Smooth muscle cell (in vitro differentiated cells): Measurements from ENCODE around the gene JARID2. TPM values are rescaled to one million over a fixed set of nuclear protein-coding genes. Genes with fewer than 3 reads are reported as not detected.

ENCODE experiments used
- DNase-seq: peaks from one replicate; lab custom pipeline; 2025; ENCODE audit not compliant: unreplicated experiment; lab: John Stamatoyannopoulos, UW
- H2AFZ ChIP-seq: fragments of 200-600 bp; sonication (generic); 2 replicates; pipeline ENCODE4 v1.6.0; 2016; ENCODE audit warnings: antibody characterized with exemption, low read depth, mild to moderate bottlenecking
- H3F3A ChIP-seq: fragments of 200-600 bp; sonication (generic); 2 replicates; pipeline ENCODE4 v1.6.0; 2017; ENCODE audit warnings: antibody characterized with exemption, low read depth
- H3K27ac ChIP-seq: fragments of 200-600 bp; sonication (generic); 2 replicates; pipeline ENCODE4 v1.5.1; 2016; ENCODE audit warnings: low read depth, mild to moderate bottlenecking
- H3K27me3 ChIP-seq: fragments of 200-600 bp; sonication (generic); 2 replicates; pipeline ENCODE4 v1.6.1; 2016; ENCODE audit warnings: low read depth, mild to moderate bottlenecking
- H3K36me3 ChIP-seq: fragments of 200-600 bp; sonication (generic); 2 replicates; pipeline ENCODE4 v1.5.1; 2016; ENCODE audit warnings: low read depth
- H3K4me1 ChIP-seq: fragments of 200-600 bp; sonication (generic); 2 replicates; pipeline ENCODE4 v1.5.1; 2016; ENCODE audit warnings: low read depth
- H3K4me2 ChIP-seq: fragments of 200-600 bp; sonication (generic); 2 replicates; pipeline ENCODE4 v1.6.0; 2016; ENCODE audit warnings: mild to moderate bottlenecking
- H3K4me3 ChIP-seq: fragments of 200-600 bp; sonication (generic); 2 replicates; pipeline ENCODE4 v1.5.1; 2016; ENCODE audit warnings: mild to moderate bottlenecking
- H3K79me2 ChIP-seq: fragments of 200-600 bp; sonication (generic); 2 replicates; pipeline ENCODE4 v1.6.0; 2016; ENCODE audit warnings: low read depth, mild to moderate bottlenecking
- H3K9ac ChIP-seq: fragments of 200-600 bp; sonication (generic); 2 replicates; pipeline ENCODE4 v1.6.0; 2016; ENCODE audit warnings: low read depth
- H3K9me3 ChIP-seq: fragments of 200-600 bp; sonication (generic); replicated peaks from 2 replicates; pipeline ENCODE4 v1.5.1; 2016; ENCODE audit warnings: low read depth
- H4K20me1 ChIP-seq: fragments of 200-600 bp; sonication (generic); 2 replicates; pipeline ENCODE4 v1.6.0; 2016; ENCODE audit warnings: low read depth
- WGBS: methylation state at CpG from one replicate; pipeline ENCODE4 v1.1.7; 2016; ENCODE audit warnings: low lambda C conversion rate; 5-methylcytosine and 5-hydroxymethylcytosine counted together
- polyA plus RNA-seq: library from polyadenylated mRNA; unstranded; fragments of >200 nt; fragmentation: Nextera tagmentation; extraction: Ambion mirVana; gene quantifications from 2 replicates; pipeline ENCODE4 v1.2.1, GENCODE V29; 2016
- total RNA-seq: library from RNA; depleted of rRNA; stranded (reverse); fragments of >200 nt; gene quantifications from 2 replicates; pipeline ENCODE4 v1.2.3, GENCODE V29; 2014
- TF ChIP-seq, protein P1 (sequence below): fragments of 200-600 bp; sonication (generic); IDR thresholded peaks from 2 replicates; pipeline ENCODE4 v1.5.1; 2017; ENCODE audit warnings: borderline replicate concordance, mild to moderate bottlenecking, antibody characterized with exemption; ENCODE audit not compliant: insufficient read depth, poor library complexity, severe bottlenecking

The JARID2 gene
- total and polyA plus RNA-seq, 2 experiments from 2014 or later: 5.2 to 10.2 TPM

- DNase-seq: no peak
- no peak overlapping the region for H3K27ac ChIP-seq
- H3F3A ChIP-seq: no peaks in the 10 kb centered on the region
- no peaks in the 10 kb centered on the region for H3K9me3 ChIP-seq
- WGBS: 80% methylated on average over 5 of the region's 5 CpGs
- H3K4me1 ChIP-seq: peaks cover 59% of the 10 kb centered on the region
- H2AFZ ChIP-seq: no peak overlapping the region
- TF ChIP-seq, protein P1, sequence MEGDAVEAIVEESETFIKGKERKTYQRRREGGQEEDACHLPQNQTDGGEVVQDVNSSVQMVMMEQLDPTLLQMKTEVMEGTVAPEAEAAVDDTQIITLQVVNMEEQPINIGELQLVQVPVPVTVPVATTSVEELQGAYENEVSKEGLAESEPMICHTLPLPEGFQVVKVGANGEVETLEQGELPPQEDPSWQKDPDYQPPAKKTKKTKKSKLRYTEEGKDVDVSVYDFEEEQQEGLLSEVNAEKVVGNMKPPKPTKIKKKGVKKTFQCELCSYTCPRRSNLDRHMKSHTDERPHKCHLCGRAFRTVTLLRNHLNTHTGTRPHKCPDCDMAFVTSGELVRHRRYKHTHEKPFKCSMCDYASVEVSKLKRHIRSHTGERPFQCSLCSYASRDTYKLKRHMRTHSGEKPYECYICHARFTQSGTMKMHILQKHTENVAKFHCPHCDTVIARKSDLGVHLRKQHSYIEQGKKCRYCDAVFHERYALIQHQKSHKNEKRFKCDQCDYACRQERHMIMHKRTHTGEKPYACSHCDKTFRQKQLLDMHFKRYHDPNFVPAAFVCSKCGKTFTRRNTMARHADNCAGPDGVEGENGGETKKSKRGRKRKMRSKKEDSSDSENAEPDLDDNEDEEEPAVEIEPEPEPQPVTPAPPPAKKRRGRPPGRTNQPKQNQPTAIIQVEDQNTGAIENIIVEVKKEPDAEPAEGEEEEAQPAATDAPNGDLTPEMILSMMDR: no peak
- peak overlapping the region; percentile 17 for H3K4me2 ChIP-seq
- peaks cover 86% of the 10 kb centered on the region for H3K79me2 ChIP-seq
- no peak overlapping the region for H3K4me3 ChIP-seq
- H3K36me3 ChIP-seq: no peaks in the 10 kb centered on the region
- peaks cover 100% of the 10 kb centered on the region for H4K20me1 ChIP-seq
- H3K27me3 ChIP-seq: no peaks in the 10 kb centered on the region
- H3K9ac ChIP-seq: no peak overlapping the region
Observed at GRCh38 chr6:15265787-15266186, 19.9 kb downstream of the JARID2 start.

DNA sequence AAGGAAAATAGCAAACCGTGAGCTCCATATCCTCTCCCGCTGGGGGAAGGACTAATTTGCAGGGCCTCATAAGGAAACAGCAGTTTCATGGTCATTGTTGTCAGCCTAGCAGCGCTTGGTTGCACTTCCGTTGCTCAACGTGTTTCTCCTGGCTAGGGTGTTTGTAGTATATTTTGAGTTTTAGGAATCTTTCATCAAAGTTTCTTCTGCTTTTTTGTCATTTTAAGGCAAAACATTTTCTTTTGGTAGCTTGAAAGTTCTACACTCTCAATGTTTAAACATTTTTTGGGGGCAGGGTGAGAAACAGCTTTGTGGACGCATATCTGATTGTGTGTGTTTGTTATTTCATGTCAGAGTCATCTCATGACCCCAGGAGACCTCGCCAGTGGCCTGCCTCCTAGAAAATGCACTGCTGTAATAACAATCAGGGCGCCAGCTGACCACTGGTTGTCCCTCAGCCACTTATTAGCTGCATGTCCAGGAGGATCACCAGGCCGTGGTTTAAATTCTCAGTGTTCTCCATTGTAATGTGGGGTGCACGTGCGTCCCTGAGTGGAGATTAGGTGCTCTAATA, 20.6 kb downstream of the JARID2 start:
- Histone ChIP-seq H3K9me3 (no peaks in the 10 kb centered on the region), H3F3A (no peaks in the 10 kb centered on the region), H3K79me2 (peaks cover 88% of the 10 kb centered on the region), H3K27ac (no peak overlapping the region), H3K4me1 (peaks cover 58% of the 10 kb centered on the region), H2AFZ (no peak overlapping the region), H3K4me3 (no peak overlapping the region), H3K9ac (no peak overlapping the region), H3K27me3 (no peaks in the 10 kb centered on the region), H3K4me2 (peak overlapping the region; percentile 17), H4K20me1 (peaks cover 100% of the 10 kb centered on the region), H3K36me3 (no peaks in the 10 kb centered on the region)
- TF ChIP-seq, protein P1: no peak
- 58% methylated on average over 11 of the region's 11 CpGs for WGBS
- DNase-seq: no peak

GRCh38 chr6:15267221-15267620, 21.4 kb downstream of the JARID2 start:
- Histone ChIP-seq H3K4me1 (peaks cover 58% of the 10 kb centered on the region), H3K9ac (no peak overlapping the region), H3K4me2 (no peak overlapping the region), H3K27ac (no peak overlapping the region), H3K79me2 (peaks cover 89% of the 10 kb centered on the region), H2AFZ (no peak overlapping the region), H3K9me3 (no peaks in the 10 kb centered on the region), H3K36me3 (no peaks in the 10 kb centered on the region), H4K20me1 (peaks cover 100% of the 10 kb centered on the region), H3F3A (no peaks in the 10 kb centered on the region), H3K4me3 (no peak overlapping the region), H3K27me3 (no peaks in the 10 kb centered on the region)
- TF ChIP-seq, protein P1: no peak
- DNase-seq: no peak
- WGBS: 73% methylated on average over 2 of the region's 2 CpGs
